Purkinje cell (primary cell): ENCODE data around the gene SOX2. TPM values are rescaled to one million over a fixed set of nuclear protein-coding genes. Genes with fewer than 3 reads are reported as not detected.

Experiments
- polyA plus RNA-seq: library from polyadenylated mRNA; unstranded; fragments of >200 nt; fragmentation: Nextera tagmentation; gene quantifications from 2 replicates; pipeline ENCODE4 v1.2.1, GENCODE V29; 2014

SOX2 gene
- polyA plus RNA-seq: 5.7 and 7.0 TPM in 2 replicates

DNA sequence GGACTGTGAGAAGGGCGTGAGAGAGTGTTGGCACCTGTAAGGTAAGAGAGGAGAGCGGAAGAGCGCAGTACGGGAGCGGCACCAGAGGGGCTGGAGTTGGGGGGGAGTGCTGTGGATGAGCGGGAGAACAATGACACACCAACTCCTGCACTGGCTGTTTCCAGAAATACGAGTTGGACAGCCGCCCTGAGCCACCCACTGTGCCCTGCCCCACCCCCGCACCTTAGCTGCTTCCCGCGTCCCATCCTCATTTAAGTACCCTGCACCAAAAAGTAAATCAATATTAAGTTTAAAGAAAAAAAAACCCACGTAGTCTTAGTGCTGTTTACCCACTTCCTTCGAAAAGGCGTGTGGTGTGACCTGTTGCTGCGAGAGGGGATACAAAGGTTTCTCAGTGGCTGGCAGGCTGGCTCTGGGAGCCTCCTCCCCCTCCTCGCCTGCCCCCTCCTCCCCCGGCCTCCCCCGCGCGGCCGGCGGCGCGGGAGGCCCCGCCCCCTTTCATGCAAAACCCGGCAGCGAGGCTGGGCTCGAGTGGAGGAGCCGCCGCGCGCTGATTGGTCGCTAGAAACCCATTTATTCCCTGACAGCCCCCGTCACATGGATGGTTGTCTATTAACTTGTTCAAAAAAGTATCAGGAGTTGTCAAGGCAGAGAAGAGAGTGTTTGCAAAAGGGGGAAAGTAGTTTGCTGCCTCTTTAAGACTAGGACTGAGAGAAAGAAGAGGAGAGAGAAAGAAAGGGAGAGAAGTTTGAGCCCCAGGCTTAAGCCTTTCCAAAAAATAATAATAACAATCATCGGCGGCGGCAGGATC is at the start of gene SOX2:
Gene SOX2, plus strand, starts transcription at position 601 of the 811 bp plus-strand sequence. CDS start 436 bp downstream, outside the sequence.

